ENCODE data around the gene GYPB.
"Not testable (repeated sequence)": the region's sequence is repeated elsewhere in the genome, so short reads cannot be mapped to it uniquely, and the experiment has no call there.

GRCh38 chr4:144032580-144032979 is 13.4 kb upstream of the GYPB start:
- TF ChIP-seq CTCF, EP300 (IDR thresholded peaks at IDR 0.05): not testable (repeated sequence)

All from sigmoid colon (tissue), 4 donors.